ENCODE data around the gene ACAP2.
A peak's percentile ranks its signal among the peaks of the same experiment; 100 is the strongest.
"Not testable (repeated sequence)": the region's sequence is repeated elsewhere in the genome, so short reads cannot be mapped to it uniquely, and the experiment has no call there.

Gene ACAP2

DNA sequence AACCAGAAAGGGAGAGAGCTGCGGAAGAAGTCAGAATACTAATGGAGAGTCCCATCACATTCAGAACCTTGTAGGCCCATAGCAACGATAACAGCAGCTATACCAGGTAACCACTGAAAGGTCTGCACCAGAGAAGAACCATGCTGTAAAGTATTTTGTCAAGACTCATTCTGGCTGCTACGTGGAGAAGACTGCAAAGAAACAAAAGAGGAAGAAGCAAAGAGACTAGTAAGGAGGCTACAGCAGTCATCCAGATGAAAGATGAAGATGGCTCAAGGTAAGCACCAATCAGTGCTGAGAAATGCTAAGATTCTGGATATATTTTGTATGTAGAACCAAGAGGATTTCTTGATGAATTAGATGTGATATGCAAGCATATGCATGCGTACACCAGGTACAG, 39.6 kb downstream of the ACAP2 start:
- Histone ChIP-seq H3K36me3 (ENCODE audit: control insufficient read depth, low read length) (peaks cover 7% of the 10 kb centered on the region), H3K9me3 (ENCODE audit: control insufficient read depth, insufficient read depth, low read length) (peaks cover 3% of the 10 kb centered on the region; the same call in 1 of the 2 replicates), H3F3A (ENCODE audit: control insufficient read depth, insufficient read depth) (peaks cover 19% of the 10 kb centered on the region), H3K27me3 (ENCODE audit: control insufficient read depth, low read length) (no peaks in the 10 kb centered on the region), H3K4me3 (ENCODE audit: low read length) (peak overlapping the region; percentile 6; the same call in 1 of the 2 replicates), H3K27ac (ENCODE audit: low read depth, low read length) (no peak overlapping the region), H3K79me2 (ENCODE audit: control insufficient read depth, low read length) (peaks cover 93% of the 10 kb centered on the region), H3K4me2 (ENCODE audit: low read length) (peak overlapping the region; percentile 23), H3K9me2 (replicated peaks; ENCODE audit: control insufficient read depth, low read length) (no peaks in the 10 kb centered on the region), H3K4me1 (ENCODE audit: control insufficient read depth, low read length) (peaks cover 87% of the 10 kb centered on the region), H4K20me1 (ENCODE audit: control insufficient read depth, insufficient read depth, low read depth, low read length) (0 out of 2 replicates have a peak, but pooled peaks cover 4% of the 10 kb centered on the region)
- TF ChIP-seq EZH2phosphoT487 (IDR thresholded peaks at IDR 0.05; ENCODE audit: borderline replicate concordance, low read length), result no peak
- TF ChIP-seq, protein P1, sequence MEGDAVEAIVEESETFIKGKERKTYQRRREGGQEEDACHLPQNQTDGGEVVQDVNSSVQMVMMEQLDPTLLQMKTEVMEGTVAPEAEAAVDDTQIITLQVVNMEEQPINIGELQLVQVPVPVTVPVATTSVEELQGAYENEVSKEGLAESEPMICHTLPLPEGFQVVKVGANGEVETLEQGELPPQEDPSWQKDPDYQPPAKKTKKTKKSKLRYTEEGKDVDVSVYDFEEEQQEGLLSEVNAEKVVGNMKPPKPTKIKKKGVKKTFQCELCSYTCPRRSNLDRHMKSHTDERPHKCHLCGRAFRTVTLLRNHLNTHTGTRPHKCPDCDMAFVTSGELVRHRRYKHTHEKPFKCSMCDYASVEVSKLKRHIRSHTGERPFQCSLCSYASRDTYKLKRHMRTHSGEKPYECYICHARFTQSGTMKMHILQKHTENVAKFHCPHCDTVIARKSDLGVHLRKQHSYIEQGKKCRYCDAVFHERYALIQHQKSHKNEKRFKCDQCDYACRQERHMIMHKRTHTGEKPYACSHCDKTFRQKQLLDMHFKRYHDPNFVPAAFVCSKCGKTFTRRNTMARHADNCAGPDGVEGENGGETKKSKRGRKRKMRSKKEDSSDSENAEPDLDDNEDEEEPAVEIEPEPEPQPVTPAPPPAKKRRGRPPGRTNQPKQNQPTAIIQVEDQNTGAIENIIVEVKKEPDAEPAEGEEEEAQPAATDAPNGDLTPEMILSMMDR (IDR thresholded peaks at IDR 0.05; ENCODE audit: low read depth, low read length, poor library complexity, severe bottlenecking), result no peak

DNA sequence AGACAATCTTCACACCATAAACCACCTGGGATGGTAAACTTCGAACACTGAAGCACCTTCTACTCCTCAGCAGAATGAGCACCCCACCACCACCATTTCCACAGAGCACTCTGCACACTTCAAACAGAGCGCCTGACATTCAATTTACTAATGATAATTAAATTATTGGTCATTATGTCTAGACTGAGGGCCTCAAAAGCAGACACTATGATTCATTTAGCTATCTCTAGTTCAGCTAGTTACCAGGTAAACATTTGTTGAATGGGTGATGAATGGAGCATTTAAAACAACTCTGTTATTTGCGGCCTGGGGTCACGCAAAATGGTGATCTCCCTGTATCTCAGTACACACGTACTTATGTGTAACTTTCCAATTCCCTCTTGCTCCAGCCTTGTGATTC, 40.9 kb downstream of the ACAP2 start:
- TF ChIP-seq, protein P1 (IDR thresholded peaks at IDR 0.05; ENCODE audit: low read depth, low read length, poor library complexity, severe bottlenecking), result no peak
- no peak for TF ChIP-seq EZH2phosphoT487 (IDR thresholded peaks at IDR 0.05; ENCODE audit: borderline replicate concordance, low read length)

DNA sequence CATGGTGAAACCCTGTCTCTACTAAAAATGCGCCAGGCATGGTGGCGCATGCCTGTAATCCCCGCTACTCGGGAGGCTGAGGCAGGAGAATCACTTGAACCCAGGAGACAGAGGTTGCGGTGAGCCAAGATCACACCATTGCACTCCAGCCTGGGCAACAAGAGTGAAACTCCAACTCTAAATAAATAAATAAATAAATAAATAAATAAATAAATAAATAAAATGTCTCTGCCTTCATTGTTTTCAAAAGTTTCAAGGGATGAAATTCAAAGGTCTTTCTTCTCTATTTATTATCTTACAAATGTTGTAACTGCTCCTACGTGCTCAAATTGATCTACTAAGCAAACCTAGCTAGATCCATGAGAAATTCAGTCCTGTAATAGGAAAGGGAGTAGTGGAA, 44.4 kb downstream of the ACAP2 start:
- H3K4me2 ChIP-seq (ENCODE audit: low read length); H3K9me3 ChIP-seq (ENCODE audit: control insufficient read depth, insufficient read depth, low read length); H3K36me3 ChIP-seq (ENCODE audit: control insufficient read depth, low read length); H4K20me1 ChIP-seq (ENCODE audit: control insufficient read depth, insufficient read depth, low read depth, low read length); H3K9me2 ChIP-seq (replicated peaks; ENCODE audit: control insufficient read depth, low read length); H3K27ac ChIP-seq (ENCODE audit: low read depth, low read length); H3K27me3 ChIP-seq (ENCODE audit: control insufficient read depth, low read length); H3K4me3 ChIP-seq (ENCODE audit: low read length): not testable (repeated sequence)
- Histone ChIP-seq H3F3A (ENCODE audit: control insufficient read depth, insufficient read depth) (peaks cover 49% of the 10 kb centered on the region), H3K79me2 (ENCODE audit: control insufficient read depth, low read length) (peaks cover 99% of the 10 kb centered on the region), H3K4me1 (ENCODE audit: control insufficient read depth, low read length) (peaks cover 92% of the 10 kb centered on the region)

More for the DNA sequence above, 40.9 kb downstream of the ACAP2 start:
- Histone ChIP-seq H3K4me3 (ENCODE audit: low read length) (0 out of 2 replicates have a peak overlapping the region, but pooled peaks have one; percentile 8), H3K9me2 (replicated peaks; ENCODE audit: control insufficient read depth, low read length) (no peaks in the 10 kb centered on the region), H3K9me3 (ENCODE audit: control insufficient read depth, insufficient read depth, low read length) (no peaks in the 10 kb centered on the region), H3K27me3 (ENCODE audit: control insufficient read depth, low read length) (no peaks in the 10 kb centered on the region), H3K36me3 (ENCODE audit: control insufficient read depth, low read length) (no peaks in the 10 kb centered on the region), H3K4me2 (ENCODE audit: low read length) (peak overlapping the region; percentile 26), H3K27ac (ENCODE audit: low read depth, low read length) (0 out of 2 replicates have a peak overlapping the region, but pooled peaks have one; percentile 3), H4K20me1 (ENCODE audit: control insufficient read depth, insufficient read depth, low read depth, low read length) (0 out of 2 replicates have a peak, but pooled peaks cover 4% of the 10 kb centered on the region), H3K79me2 (ENCODE audit: control insufficient read depth, low read length) (peaks cover 96% of the 10 kb centered on the region), H3F3A (ENCODE audit: control insufficient read depth, insufficient read depth) (peaks cover 24% of the 10 kb centered on the region), H3K4me1 (ENCODE audit: control insufficient read depth, low read length) (peaks cover 90% of the 10 kb centered on the region)

DNA sequence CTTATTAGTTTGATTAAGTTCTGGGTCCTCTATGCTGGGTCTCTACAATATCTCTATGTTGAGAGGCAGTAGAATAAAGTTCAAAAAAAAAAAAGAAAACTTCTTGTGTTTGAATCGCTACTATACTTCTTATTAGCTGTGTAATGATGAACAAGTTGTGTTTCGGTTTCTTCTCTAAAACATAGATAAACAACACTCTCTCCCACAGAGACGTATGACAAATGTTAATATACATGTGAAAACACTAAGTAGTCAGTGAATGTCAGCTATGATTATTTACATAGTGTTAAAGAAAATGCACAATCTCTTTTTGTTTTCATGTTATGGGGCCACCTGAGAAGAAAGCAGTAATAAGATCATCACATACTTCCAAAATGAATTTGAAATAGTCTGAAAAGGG, 45.3 kb downstream of the ACAP2 start:
- Histone ChIP-seq H3K4me2 (ENCODE audit: low read length) (peak overlapping the region; percentile 95), H4K20me1 (ENCODE audit: control insufficient read depth, insufficient read depth, low read depth, low read length) (no peaks in the 10 kb centered on the region), H3K9me2 (replicated peaks; ENCODE audit: control insufficient read depth, low read length) (no peaks in the 10 kb centered on the region), H3K9me3 (ENCODE audit: control insufficient read depth, insufficient read depth, low read length) (no peaks in the 10 kb centered on the region), H3K79me2 (ENCODE audit: control insufficient read depth, low read length) (peaks cover 99% of the 10 kb centered on the region), H3K36me3 (ENCODE audit: control insufficient read depth, low read length) (no peaks in the 10 kb centered on the region; the same call in 1 of the 2 replicates), H3K4me3 (ENCODE audit: low read length) (peak overlapping the region; percentile 34), H3K27ac (ENCODE audit: low read depth, low read length) (peak overlapping the region; percentile 93), H3K4me1 (ENCODE audit: control insufficient read depth, low read length) (peaks cover 92% of the 10 kb centered on the region), H3K27me3 (ENCODE audit: control insufficient read depth, low read length) (no peaks in the 10 kb centered on the region), H3F3A (ENCODE audit: control insufficient read depth, insufficient read depth) (peaks cover 51% of the 10 kb centered on the region)
- TF ChIP-seq, protein P1 (IDR thresholded peaks at IDR 0.05; ENCODE audit: low read depth, low read length, poor library complexity, severe bottlenecking), result no peak
- no peak for TF ChIP-seq EZH2phosphoT487 (IDR thresholded peaks at IDR 0.05; ENCODE audit: borderline replicate concordance, low read length)
